Fibroblast of mammary gland (primary cell): ENCODE measurements around the gene CPTP.

Experiments
- DNase-seq: peaks from one replicate; pipeline ENCODE4 v3.0.0-alpha.2; 2010; ENCODE audit warnings: low read depth
- H3K4me3 ChIP-seq: 2 replicates; pipeline ENCODE4 v1.5.1; 2011; ENCODE audit warnings: low read depth, mild to moderate bottlenecking, low read length, moderate library complexity; ENCODE audit not compliant: control insufficient read depth
- TF ChIP-seq, protein P1 (sequence below): conservative IDR thresholded peaks from 2 replicates; pipeline ENCODE4 v1.5.1; 2011; ENCODE audit warnings: low read depth, low read length, inconsistent platforms; ENCODE audit not compliant: control insufficient read depth, insufficient read depth

Gene CPTP

DNA sequence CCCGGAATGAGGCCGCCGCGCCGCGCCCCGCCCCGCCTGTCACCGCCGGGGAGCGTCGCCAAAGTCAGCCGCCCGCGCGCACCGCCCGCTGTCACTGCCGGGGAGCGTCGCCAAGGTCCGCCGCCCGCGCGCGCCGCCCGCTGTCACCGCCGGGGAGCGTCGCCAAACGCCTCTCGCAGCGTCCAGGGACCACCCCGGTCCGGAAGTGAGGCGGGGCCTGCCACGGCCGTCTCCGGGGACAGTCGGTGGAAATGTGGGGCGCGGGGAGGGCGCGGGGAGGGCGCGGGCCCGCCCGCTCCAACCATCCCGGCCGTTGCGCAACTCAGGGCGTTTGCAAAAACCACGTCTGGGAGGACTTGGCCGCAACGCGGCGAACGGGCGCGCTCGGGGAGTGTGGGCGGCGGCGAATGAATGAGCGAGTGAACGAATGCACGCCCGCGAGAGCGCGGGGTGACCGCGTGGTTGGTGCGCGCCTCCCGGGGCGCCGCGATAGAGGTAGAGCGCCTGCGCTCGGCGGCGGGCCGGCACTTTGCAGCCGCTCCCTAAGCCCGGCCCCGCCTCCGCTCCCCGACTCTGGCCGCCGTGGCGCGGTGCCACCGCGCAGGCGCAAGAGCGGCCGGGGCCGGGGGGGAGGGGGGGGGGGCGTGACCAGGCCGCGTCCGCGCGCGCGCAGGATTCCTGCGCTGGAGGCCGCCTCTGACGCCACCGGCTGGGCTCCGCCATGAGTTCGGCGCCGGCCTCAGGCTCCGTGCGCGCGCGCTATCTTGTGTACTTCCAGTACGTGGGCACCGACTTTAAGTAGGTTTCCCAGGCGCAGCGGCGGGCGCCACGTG is 16.5 kb upstream of the CPTP start, which contains the start of the genes ACAP3 and PUSL1:
Gene ACAP3 (minus strand): TSS at position 8 of the 833 bp plus-strand sequence. CDS start 115 bp downstream, outside the sequence.
Gene PUSL1 (plus strand): TSS at position 675 of the 833 bp plus-strand sequence. CDS start 47 bp downstream, at position 722.
- TF ChIP-seq, protein P1, sequence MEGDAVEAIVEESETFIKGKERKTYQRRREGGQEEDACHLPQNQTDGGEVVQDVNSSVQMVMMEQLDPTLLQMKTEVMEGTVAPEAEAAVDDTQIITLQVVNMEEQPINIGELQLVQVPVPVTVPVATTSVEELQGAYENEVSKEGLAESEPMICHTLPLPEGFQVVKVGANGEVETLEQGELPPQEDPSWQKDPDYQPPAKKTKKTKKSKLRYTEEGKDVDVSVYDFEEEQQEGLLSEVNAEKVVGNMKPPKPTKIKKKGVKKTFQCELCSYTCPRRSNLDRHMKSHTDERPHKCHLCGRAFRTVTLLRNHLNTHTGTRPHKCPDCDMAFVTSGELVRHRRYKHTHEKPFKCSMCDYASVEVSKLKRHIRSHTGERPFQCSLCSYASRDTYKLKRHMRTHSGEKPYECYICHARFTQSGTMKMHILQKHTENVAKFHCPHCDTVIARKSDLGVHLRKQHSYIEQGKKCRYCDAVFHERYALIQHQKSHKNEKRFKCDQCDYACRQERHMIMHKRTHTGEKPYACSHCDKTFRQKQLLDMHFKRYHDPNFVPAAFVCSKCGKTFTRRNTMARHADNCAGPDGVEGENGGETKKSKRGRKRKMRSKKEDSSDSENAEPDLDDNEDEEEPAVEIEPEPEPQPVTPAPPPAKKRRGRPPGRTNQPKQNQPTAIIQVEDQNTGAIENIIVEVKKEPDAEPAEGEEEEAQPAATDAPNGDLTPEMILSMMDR: no peak
- DNase-seq: peak; percentile 94
- peak within 1 kb of the TSS; percentile 62 for H3K4me3 ChIP-seq

DNA sequence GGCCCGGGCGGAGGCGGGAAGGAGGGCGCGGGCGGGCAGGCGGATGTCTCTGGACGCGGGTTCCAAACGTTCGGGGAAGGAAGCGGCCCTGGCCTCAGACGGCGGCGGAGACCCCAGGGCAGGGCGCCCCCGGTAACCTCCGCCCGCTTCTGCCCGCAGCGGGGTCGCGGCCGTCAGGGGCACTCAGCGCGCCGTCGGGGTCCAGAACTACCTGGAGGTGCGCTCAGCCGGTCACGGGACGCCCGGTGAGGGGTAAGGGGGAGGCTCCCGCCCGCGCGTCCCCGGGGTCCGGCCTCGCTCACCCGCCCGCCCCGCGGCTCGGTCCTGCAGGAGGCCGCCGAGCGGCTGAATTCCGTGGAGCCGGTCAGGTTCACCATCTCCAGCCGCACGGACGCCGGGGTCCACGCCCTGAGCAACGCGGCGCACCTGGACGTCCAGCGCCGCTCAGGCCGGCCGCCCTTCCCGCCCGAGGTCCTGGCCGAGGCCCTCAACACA is 15.8 kb upstream of the CPTP start:
- TF ChIP-seq, protein P1: no peak
- DNase-seq: no peak
- peak overlapping the region; percentile 54 for H3K4me3 ChIP-seq

DNA sequence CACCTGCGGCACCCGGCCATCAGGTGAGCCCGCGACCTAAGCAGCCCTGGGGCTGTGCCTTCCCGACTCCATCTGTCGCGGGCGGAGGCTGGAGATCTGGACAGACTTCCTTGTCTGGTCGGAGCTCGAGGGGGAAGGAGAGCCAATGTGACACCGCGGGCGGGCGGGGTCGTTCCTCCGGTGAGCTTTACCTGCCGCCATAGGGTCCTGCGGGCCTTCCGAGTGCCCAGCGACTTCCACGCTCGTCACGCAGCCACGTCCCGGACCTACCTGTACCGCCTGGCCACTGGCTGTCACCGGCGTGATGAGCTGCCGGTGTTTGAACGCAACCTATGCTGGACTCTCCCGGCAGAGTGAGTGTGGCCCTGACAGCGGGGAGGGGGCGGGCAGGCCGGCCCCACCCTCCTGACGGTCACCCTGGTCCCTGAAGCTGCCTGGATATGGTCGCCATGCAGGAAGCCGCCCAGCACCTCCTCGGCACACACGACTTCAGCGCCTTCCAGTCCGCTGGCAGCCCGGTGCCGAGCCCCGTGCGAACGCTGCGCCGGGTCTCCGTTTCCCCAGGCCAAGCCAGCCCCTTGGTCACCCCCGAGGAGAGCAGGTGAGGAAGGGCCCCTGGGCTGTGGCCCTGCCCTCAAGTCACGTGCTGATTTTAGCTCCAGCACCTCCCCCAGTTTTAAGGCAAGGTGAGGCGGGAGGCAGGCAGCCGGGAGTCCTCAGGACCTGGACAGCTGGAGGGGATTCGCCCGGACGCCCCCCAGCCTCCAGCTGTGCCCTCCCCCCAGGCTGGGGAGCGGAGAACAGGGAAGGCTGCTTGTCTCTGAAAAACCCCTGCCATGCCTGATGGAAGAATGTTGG is 15.1 kb upstream of the CPTP start:
- TF ChIP-seq, protein P1: no peak
- peak overlapping the region; percentile 54 for H3K4me3 ChIP-seq
- DNase-seq: no peak

DNA sequence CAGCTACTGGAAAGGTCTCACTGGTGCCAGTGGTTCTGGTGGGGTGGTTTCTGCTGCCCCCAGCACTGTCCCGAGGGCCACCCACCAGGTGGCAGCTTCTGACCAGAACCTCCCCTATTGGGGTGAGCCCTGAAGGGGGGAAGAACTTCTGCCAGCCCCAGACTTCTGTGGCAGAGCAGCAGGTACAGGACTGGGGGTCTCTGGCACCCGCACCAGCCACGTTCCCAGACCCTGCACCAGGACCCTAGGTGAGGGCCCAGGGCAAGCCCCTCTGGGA is 14.6 kb upstream of the CPTP start:
- H3K4me3 ChIP-seq: no peak overlapping the region
- DNase-seq: no peak
- TF ChIP-seq, protein P1: no peak

DNA sequence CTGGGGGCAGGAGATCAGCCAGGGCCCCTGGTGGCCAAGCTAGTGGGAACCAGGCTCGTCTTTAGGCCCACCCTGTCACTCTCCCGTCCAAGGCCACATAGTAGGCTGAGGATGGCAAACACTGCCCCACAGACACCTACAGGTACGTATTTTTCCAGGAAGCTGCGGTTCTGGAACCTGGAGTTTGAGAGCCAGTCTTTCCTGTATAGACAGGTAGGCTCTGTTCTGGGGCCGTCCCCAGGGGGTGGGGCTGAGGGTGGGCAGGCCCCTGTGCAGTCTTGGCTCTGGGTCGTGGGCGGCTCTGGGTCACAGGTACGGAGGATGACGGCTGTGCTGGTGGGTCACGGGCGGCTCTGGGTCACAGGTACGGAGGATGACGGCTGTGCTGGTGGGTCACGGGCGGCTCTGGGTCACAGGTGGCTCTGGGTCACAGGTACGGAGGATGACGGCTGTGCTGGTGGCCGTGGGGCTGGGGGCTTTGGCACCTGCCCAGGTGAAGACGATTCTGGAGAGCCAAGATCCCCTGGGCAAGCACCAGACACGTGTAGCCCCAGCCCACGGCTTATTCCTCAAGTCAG is 14.0 kb upstream of the CPTP start:
- TF ChIP-seq, protein P1: no peak
- DNase-seq: no peak
- no peak overlapping the region for H3K4me3 ChIP-seq
